Uterus (tissue), 2 donors: Measurements from ENCODE around the gene TFPI2.
A peak's percentile ranks its signal among the peaks of the same experiment; 100 is the strongest.

ENCODE experiments used
- CTCF ChIP-seq, 4 experiments: fragments of 200-600 bp in 2 of 4; fragments of 450-650 bp in 2 of 4; sonication (generic) in 2 of 4; IDR thresholded peaks; one replicate each; pipeline ENCODE4 v1.5.1; 2016 to 2019; ENCODE audit warnings: antibody characterized with exemption in 4 of 4, mild to moderate bottlenecking in 2 of 4, moderate library complexity in 1 of 4
- POLR2A ChIP-seq, 2 donors: fragments of 450-650 bp; IDR thresholded peaks; one replicate each; pipeline ENCODE4 v1.6.1; 2016; ENCODE audit warnings: antibody characterized with exemption in 2 of 2, mild to moderate bottlenecking in 1 of 2, moderate library complexity in 1 of 2

- TF ChIP-seq CTCF (IDR thresholded peaks at IDR 0.05): peak in 2 of 4 experiments; percentile 2 to 9
- no peak for TF ChIP-seq POLR2A (IDR thresholded peaks at IDR 0.05)
Measured at GRCh38 chr7:93883078-93883916, 7.3 kb downstream of the TFPI2 start.
